ENCODE results near the gene ADARB1. TPM values are rescaled to one million over a fixed set of nuclear protein-coding genes. Genes with fewer than 3 reads are reported as not detected.

ADARB1 gene
- total and polyA plus RNA-seq, 2 of the 4 experiments (the other 2 are of a cell fraction): 39.8 to 47.3 TPM

DNA sequence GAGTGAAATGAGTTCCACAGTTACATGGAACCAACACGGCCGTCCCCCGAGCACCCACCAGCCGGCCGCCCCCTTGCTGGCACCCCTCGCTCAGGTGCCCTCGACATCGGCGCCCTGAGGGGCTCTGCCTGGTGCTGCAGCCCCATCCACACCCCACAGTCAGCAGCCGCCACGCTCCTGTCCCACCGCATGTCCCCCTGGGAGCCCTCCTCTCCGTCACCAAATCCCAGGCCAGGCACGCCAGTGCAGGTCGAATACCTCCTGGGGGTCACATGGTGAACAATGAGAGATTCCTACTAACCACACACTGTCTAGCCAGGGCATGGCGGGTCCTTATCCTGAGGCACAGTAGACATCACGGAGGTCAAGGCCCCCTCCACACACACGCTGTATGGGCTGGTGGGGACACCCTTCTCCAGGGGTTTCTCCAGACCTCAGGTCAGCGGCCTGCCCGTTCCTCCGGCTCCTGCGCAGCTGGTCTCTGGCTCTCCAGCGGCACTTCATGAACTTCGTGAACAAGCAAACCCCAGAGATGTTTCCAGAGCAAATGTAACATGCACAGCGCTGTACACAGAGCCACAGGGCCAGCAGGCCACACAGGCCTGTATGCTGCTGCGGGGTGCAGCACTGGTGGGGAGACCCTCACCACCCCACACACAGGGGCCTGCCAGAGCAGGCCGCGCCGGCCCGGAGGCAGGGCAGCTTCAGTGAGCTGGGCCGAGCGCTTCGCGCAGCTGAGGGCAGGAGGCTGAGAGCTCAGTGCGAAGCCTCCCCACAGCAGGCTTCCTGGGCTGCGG is 191.5 kb downstream of the ADARB1 start:
- H2BK120ac ChIP-seq (ENCODE audit: low read depth, low read length): no peak overlapping the region
- no peak for DNase-seq
- H3K36me3 ChIP-seq (ENCODE audit: control insufficient read depth, insufficient read depth, low read length): peaks cover 65% of the 10 kb centered on the region
- H2BK20ac ChIP-seq (ENCODE audit: low read depth, low read length): no peak overlapping the region
- no TSS peak for BruUV-seq (replicated peaks)
- peaks cover 0 to 30% of the 10 kb centered on the region in 2 experiments for H3K79me1 ChIP-seq (ENCODE audit: low read depth in 1 of 2, low read length in 2 of 2)
- no peak overlapping the region for H2AK5ac ChIP-seq (ENCODE audit: low read depth, low read length)
- H3K9ac ChIP-seq (ENCODE audit: low read depth, low read length): no peak overlapping the region
- dilution Hi-C loops (cut with HindIII; ENCODE audit: low sequenced_read_pairs, unreplicated experiment): no loop called here
- POLR2A ChIA-PET (ENCODE audit: unreplicated experiment): no interaction called here
- no peaks in the 10 kb centered on the region for H3K27me3 ChIP-seq (ENCODE audit: control insufficient read depth, insufficient read depth, low read length)
- no peak overlapping the region for H3K18ac ChIP-seq (ENCODE audit: low read depth, low read length)
- no peak overlapping the region for H4K8ac ChIP-seq (ENCODE audit: low read depth in 2 of 2, low read length in 2 of 2)
- CTCF ChIA-PET: no interaction called here
- H3K9me3 ChIP-seq (ENCODE audit: control insufficient read depth, insufficient read depth, low read length): no peaks in the 10 kb centered on the region
- H2AK9ac ChIP-seq (replicated peaks; ENCODE audit: low read depth, low read length, poor library complexity): peak overlapping the region; percentile 57
- H3K14ac ChIP-seq (replicated peaks; ENCODE audit: low read depth, low read length): no peak overlapping the region
- TF ChIP-seq MXI1 (IDR thresholded peaks at IDR 0.05; ENCODE audit: borderline replicate concordance, low read depth, low read length) (no peak), RCOR1 (IDR thresholded peaks at IDR 0.05; ENCODE audit: insufficient replicate concordance, low read length) (no peak), RAD21 (IDR thresholded peaks at IDR 0.05; ENCODE audit: low read length) (no peak), BHLHE40 (IDR thresholded peaks at IDR 0.05; ENCODE audit: low read depth, low read length) (no peak), CEBPB (IDR thresholded peaks at IDR 0.05; ENCODE audit: low read depth, low read length) (no peak), POLR2A (IDR thresholded peaks at IDR 0.05; ENCODE audit: low read depth, low read length) (no peak), RFX5 (IDR thresholded peaks at IDR 0.05; ENCODE audit: low read depth, low read length) (no peak), CHD1 (IDR thresholded peaks at IDR 0.05; ENCODE audit: low read depth, low read length) (no peak)
- TF ChIP-seq, protein P1, sequence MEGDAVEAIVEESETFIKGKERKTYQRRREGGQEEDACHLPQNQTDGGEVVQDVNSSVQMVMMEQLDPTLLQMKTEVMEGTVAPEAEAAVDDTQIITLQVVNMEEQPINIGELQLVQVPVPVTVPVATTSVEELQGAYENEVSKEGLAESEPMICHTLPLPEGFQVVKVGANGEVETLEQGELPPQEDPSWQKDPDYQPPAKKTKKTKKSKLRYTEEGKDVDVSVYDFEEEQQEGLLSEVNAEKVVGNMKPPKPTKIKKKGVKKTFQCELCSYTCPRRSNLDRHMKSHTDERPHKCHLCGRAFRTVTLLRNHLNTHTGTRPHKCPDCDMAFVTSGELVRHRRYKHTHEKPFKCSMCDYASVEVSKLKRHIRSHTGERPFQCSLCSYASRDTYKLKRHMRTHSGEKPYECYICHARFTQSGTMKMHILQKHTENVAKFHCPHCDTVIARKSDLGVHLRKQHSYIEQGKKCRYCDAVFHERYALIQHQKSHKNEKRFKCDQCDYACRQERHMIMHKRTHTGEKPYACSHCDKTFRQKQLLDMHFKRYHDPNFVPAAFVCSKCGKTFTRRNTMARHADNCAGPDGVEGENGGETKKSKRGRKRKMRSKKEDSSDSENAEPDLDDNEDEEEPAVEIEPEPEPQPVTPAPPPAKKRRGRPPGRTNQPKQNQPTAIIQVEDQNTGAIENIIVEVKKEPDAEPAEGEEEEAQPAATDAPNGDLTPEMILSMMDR (conservative IDR thresholded peaks at IDR 0.05; ENCODE audit: low read depth, low read length): no peak
- TF ChIP-seq, protein P2, sequence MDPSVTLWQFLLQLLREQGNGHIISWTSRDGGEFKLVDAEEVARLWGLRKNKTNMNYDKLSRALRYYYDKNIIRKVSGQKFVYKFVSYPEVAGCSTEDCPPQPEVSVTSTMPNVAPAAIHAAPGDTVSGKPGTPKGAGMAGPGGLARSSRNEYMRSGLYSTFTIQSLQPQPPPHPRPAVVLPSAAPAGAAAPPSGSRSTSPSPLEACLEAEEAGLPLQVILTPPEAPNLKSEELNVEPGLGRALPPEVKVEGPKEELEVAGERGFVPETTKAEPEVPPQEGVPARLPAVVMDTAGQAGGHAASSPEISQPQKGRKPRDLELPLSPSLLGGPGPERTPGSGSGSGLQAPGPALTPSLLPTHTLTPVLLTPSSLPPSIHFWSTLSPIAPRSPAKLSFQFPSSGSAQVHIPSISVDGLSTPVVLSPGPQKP (IDR thresholded peaks at IDR 0.05; ENCODE audit: borderline replicate concordance, low read depth, low read length): no peak
- no peak overlapping the region for H2BK5ac ChIP-seq (ENCODE audit: low read depth, low read length, poor library complexity, severe bottlenecking)
- H3K9me1 ChIP-seq (ENCODE audit: insufficient read depth, low read length): peaks cover 6% of the 10 kb centered on the region; the same call in 1 of the 2 replicates
- H3K27ac ChIP-seq (ENCODE audit: insufficient read depth, low read length): no peak overlapping the region
- H2AFZ ChIP-seq (replicated peaks; ENCODE audit: low read length, poor library complexity): no peak overlapping the region
- no peak overlapping the region for H3K4me3 ChIP-seq (ENCODE audit: insufficient read depth, low read depth, low read length)
- peaks cover 50% of the 10 kb centered on the region for H4K20me1 ChIP-seq (ENCODE audit: insufficient read depth, low read length)
- no peak overlapping the region for H3K4ac ChIP-seq (ENCODE audit: low read depth, low read length)
- H4K5ac ChIP-seq (ENCODE audit: low read depth, low read length): no peak overlapping the region
- no peak overlapping the region for H4K91ac ChIP-seq (ENCODE audit: insufficient read depth, low read depth, low read length)
- WGBS, 2 experiments (ENCODE audit: extremely low coverage in 2 of 2, insufficient read length in 1 of 2): 98% methylated on average over 21 of the region's 36 CpGs; no CpG with 5 or more reads in 1 of the 2 experiments
- intact Hi-C loops (cut with micrococcal nuclease): no loop called here
- no peak overlapping the region for H3K56ac ChIP-seq (ENCODE audit: extremely low read depth, insufficient read depth, low read length)
- no peak overlapping the region for H3K4me2 ChIP-seq (ENCODE audit: low read depth, low read length)
- H3K23ac ChIP-seq (ENCODE audit: low read depth, low read length): no peak overlapping the region
- no peaks in the 10 kb centered on the region for H3K4me1 ChIP-seq (ENCODE audit: control insufficient read depth, insufficient read depth, low read length)
- no peak for ATAC-seq (ENCODE audit: low read depth)
- in situ Hi-C loops (cut with MboI; ENCODE audit: low sequenced_read_pairs): no loop called here
- H2BK15ac ChIP-seq (ENCODE audit: low read depth, low read length): no peak overlapping the region

Data from IMR-90 (cell line).